HG02571 (cell line): ENCODE data around the gene UIMC1.

ENCODE experiments used
- ATAC-seq: cut with Tn5 transposase; IDR thresholded peaks from one replicate; pipeline ENCODE4 v1.9.1; 2021; ENCODE audit warnings: mild to moderate bottlenecking, moderate library complexity; ENCODE audit not compliant: unreplicated experiment

The UIMC1 gene

GRCh38 chr5:176887252-176887849, 119.2 kb downstream of the UIMC1 start:
- no peak for ATAC-seq

GRCh38 chr5:176886336-176887251, 120.0 kb downstream of the UIMC1 start:
- no peak for ATAC-seq

- ATAC-seq = no peak
These were observed 122.0 kb downstream of the UIMC1 start for GRCh38 chr5:176884571-176884890.

- no peak for ATAC-seq
These were observed 122.6 kb downstream of the UIMC1 start for GRCh38 chr5:176883700-176884570.

- no peak for ATAC-seq
These were observed 124.0 kb downstream of the UIMC1 start for GRCh38 chr5:176882567-176882903.

GRCh38 chr5:176881816-176882566, 124.6 kb downstream of the UIMC1 start:
- no peak for ATAC-seq

- no peak for ATAC-seq
These were observed 125.4 kb downstream of the UIMC1 start for GRCh38 chr5:176881021-176881749.

- ATAC-seq = no peak
These were observed 126.1 kb downstream of the UIMC1 start for GRCh38 chr5:176880366-176881020.

- ATAC-seq = no peak
These were observed 126.8 kb downstream of the UIMC1 start for GRCh38 chr5:176879663-176880361.

- no peak for ATAC-seq
These were observed 127.5 kb downstream of the UIMC1 start for GRCh38 chr5:176878906-176879662.

- ATAC-seq = no peak
These were observed 128.1 kb downstream of the UIMC1 start for GRCh38 chr5:176878463-176878862.

GRCh38 chr5:176877793-176878331, 128.7 kb downstream of the UIMC1 start:
- ATAC-seq = no peak

GRCh38 chr5:176876506-176877431, 129.8 kb downstream of the UIMC1 start:
- ATAC-seq = no peak

GRCh38 chr5:176875783-176876505, 130.6 kb downstream of the UIMC1 start:
- no peak for ATAC-seq

- ATAC-seq = no peak
These were observed 131.5 kb downstream of the UIMC1 start for GRCh38 chr5:176875014-176875550.

- ATAC-seq = no peak
These were observed 132.3 kb downstream of the UIMC1 start for GRCh38 chr5:176874198-176874780.
